Calu3 (cell line): ENCODE results near the gene CDK4. TPM values are rescaled to one million over a fixed set of nuclear protein-coding genes. Genes with fewer than 3 reads are reported as not detected.

Experiments used
- BruUV-seq: library from RNA; stranded (reverse); fragments of 400-500 nt; replicated peaks from 2 replicates; lab custom pipeline; 2021; lab: Mats Ljungman, UMichigan
- CTCF ChIA-PET: fragments of 300-600 bp; sonication (Branson Sonifier 250); formaldehyde crosslinking; loops from one replicate; lab custom pipeline; 2022; ENCODE audit warnings: antibody characterized with exemption; lab: Charles Lee
- DNase-seq: peaks from one replicate; pipeline ENCODE4 v3.0.0; 2022
- H3K27ac Mint-ChIP-seq: one replicate; pipeline ENCODE4 v1.8.0; 2022; ENCODE audit warnings: mixed read lengths; ENCODE audit not compliant: unreplicated experiment
- H3K27me3 Mint-ChIP-seq: one replicate; pipeline ENCODE4 v1.8.0; 2022; ENCODE audit warnings: mixed read lengths; ENCODE audit not compliant: unreplicated experiment
- H3K36me3 Mint-ChIP-seq: one replicate; pipeline ENCODE4 v1.8.0; 2022; ENCODE audit warnings: mild to moderate bottlenecking, moderate library complexity, mixed read lengths; ENCODE audit not compliant: insufficient read depth, unreplicated experiment
- H3K4me1 Mint-ChIP-seq: one replicate; pipeline ENCODE4 v1.8.0; 2022; ENCODE audit warnings: mild to moderate bottlenecking, low read depth, mixed read lengths; ENCODE audit not compliant: unreplicated experiment
- H3K4me3 Mint-ChIP-seq: one replicate; pipeline ENCODE4 v1.8.0; 2022; ENCODE audit warnings: mild to moderate bottlenecking, low read depth, moderate library complexity, mixed read lengths; ENCODE audit not compliant: unreplicated experiment
- H3K9me3 Mint-ChIP-seq: one replicate; pipeline ENCODE4 v1.8.0; 2022; ENCODE audit warnings: low read depth, mixed read lengths; ENCODE audit not compliant: unreplicated experiment
- intact Hi-C: fragments of 100-400 bp; cut with micrococcal nuclease; formaldehyde crosslinking; loops from one replicate; pipeline ENCODE4 v1.10.0; 2022; ENCODE audit not compliant: unreplicated experiment
- total RNA-seq: library from RNA; stranded (reverse); gene quantifications from 2 replicates; pipeline ENCODE4 v1.2.3, GENCODE V29; 2022
- TF ChIP-seq, protein P1 (sequence below): fragments of 200-600 bp; IDR thresholded peaks from one replicate; pipeline ENCODE4 v1.8.0; 2022; ENCODE audit warnings: antibody characterized with exemption; ENCODE audit not compliant: unreplicated experiment

Gene CDK4
- total RNA-seq, 1 experiment from 2014 or later: 188 TPM

DNA sequence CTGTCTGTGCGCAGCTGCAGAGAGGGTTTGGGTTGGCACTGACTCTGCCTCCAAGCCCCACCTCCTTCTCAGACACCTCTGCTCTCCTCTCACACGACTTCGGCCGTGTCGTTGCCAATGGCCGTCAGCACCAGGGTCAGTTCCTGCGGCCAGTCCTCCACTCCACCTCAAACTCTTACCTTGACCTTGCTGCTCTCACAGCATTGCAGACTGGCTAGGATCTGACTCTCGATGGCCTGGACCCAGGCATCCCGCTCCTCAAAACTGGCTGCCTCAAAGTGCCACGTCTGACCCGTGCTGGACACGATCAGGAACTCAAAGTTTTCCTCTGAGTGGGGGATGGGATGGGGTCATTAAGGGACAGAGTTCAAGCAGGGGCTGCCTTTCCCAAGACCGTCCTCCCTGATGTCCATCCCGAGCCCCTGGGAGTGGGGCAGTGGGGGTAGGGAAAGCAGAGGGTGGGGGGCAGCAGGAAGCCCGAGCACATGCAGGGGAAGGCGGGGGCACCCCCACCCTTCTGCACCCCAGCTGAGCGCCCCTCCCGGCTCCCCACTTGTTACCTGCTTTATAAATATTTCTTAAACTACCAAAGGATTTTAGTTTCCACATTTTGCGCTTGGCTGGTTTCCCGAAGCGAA, 24.2 kb downstream of the CDK4 start:
- Mint-ChIP-seq H3K27ac (no peak overlapping the region), H3K36me3 (peaks cover 17% of the 10 kb centered on the region), H3K4me3 (peak overlapping the region; percentile 23), H3K4me1 (peaks cover 11% of the 10 kb centered on the region), H3K27me3 (peaks cover 82% of the 10 kb centered on the region), H3K9me3 (no peaks in the 10 kb centered on the region)
- TF ChIP-seq, protein P1, sequence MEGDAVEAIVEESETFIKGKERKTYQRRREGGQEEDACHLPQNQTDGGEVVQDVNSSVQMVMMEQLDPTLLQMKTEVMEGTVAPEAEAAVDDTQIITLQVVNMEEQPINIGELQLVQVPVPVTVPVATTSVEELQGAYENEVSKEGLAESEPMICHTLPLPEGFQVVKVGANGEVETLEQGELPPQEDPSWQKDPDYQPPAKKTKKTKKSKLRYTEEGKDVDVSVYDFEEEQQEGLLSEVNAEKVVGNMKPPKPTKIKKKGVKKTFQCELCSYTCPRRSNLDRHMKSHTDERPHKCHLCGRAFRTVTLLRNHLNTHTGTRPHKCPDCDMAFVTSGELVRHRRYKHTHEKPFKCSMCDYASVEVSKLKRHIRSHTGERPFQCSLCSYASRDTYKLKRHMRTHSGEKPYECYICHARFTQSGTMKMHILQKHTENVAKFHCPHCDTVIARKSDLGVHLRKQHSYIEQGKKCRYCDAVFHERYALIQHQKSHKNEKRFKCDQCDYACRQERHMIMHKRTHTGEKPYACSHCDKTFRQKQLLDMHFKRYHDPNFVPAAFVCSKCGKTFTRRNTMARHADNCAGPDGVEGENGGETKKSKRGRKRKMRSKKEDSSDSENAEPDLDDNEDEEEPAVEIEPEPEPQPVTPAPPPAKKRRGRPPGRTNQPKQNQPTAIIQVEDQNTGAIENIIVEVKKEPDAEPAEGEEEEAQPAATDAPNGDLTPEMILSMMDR: no peak
- BruUV-seq: no TSS peak
- CTCF ChIA-PET: no interaction called here
- intact Hi-C loops: no loop called here
- no peak for DNase-seq

DNA sequence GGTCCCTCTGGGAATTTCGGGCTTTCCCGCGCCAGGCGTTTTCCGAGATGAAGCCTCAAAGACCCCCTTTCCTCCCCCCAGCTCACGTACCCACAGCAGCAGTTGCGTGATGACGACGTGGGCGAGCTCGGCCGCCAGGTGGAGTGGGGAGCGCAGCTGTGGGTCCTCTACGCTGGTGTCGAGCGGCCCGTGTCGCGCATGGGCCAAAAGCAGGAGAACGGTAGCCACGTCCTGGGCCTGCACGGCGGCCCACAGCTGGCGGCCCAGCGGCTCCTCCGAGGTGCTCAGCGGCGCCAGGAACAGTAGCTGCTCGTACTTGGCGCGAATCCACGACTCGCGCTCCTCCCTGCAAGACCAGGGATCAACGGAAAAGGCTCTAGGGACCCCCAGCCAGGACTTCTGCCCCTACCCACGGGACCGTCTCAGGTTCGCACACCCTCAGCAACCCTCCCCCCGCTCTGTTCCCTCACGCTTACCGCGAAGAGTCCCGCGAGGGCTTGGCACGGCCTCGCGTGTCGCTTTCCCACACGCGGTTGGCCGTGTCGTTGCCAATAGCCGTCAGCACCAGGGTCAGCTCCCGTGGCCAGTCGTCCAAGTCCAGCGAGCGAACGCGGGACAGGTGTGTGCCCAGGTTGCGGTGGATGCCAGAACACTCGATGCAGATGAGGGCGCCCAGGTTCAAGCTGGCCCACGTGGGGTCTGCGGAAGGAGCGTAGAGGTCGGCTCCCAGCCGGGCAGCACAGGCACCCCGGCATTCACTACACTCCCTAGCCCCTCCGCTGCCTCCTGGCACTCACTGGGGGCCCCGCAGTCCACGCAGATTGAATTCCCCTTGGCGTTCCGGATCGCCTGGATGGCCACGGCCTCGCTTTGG, 25.0 kb downstream of the CDK4 start:
- peaks cover 75% of the 10 kb centered on the region for H3K27me3 Mint-ChIP-seq
- peak overlapping the region; percentile 80 for H3K4me3 Mint-ChIP-seq
- no peaks in the 10 kb centered on the region for H3K9me3 Mint-ChIP-seq
- intact Hi-C loops: no loop called here
- CTCF ChIA-PET: interaction anchor here (1.2 to 1.5 kb wide), 3 partner anchors 8 to 146 kb away, joined by 3 to 18 read pairs (median 3); no protein-coding TSS in a partner anchor
- TF ChIP-seq, protein P1: no peak
- peaks cover 11% of the 10 kb centered on the region for H3K4me1 Mint-ChIP-seq
- peaks cover 20% of the 10 kb centered on the region for H3K36me3 Mint-ChIP-seq
- TSS peak; percentile 11 for BruUV-seq
- H3K27ac Mint-ChIP-seq: no peak overlapping the region
- no peak for DNase-seq

DNA sequence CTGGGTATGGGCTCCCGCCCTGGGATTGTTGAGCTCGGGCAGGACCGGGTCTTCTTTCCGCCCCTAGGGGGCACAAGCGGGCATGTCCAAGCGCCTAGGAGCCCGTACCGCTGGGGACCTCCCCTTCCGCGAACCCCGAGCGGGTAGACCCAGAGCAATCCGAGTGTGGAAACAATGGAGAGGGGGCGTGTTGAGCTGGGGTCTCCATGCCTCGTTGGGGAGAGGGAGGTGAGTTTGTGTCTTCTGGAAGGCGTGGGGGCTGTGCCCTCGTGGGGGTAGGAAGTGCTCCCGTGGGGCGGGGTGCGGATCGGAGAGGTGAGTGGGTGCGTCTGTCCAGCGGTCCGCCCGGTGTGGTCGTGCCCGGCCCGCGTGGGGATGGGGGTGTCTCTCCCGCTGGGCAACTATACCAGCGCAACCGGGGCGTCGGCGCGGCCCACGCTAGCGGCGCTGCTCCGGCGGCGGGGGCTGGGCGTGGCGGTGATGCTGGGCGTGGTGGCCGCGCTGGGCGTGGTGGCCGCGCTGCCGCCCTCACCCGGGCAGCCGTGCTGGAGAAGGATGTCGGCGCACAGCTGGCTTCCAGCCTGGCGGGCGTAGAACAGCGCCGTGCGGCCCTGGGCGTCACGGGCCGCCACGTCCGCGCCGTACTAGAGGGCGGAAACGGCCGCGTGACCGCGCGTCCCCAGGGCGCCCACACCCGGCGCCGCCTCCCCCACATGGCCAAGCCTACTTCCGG, 25.8 kb downstream of the CDK4 start:
- TF ChIP-seq, protein P1: peak; percentile 91
- intact Hi-C loops: no loop called here
- CTCF ChIA-PET: interaction anchor here (0.6 to 1.5 kb wide), 7 partner anchors 9 to 383 kb away, joined by 3 to 18 read pairs (median 3); partner anchors contain the start of gene TSPAN31
- Mint-ChIP-seq H3K27me3 (peaks cover 67% of the 10 kb centered on the region), H3K4me3 (peak overlapping the region; percentile 80), H3K27ac (peak overlapping the region; percentile 66), H3K4me1 (peaks cover 11% of the 10 kb centered on the region), H3K36me3 (peaks cover 26% of the 10 kb centered on the region), H3K9me3 (no peaks in the 10 kb centered on the region)
- no TSS peak for BruUV-seq
- DNase-seq: peak; percentile 95

DNA sequence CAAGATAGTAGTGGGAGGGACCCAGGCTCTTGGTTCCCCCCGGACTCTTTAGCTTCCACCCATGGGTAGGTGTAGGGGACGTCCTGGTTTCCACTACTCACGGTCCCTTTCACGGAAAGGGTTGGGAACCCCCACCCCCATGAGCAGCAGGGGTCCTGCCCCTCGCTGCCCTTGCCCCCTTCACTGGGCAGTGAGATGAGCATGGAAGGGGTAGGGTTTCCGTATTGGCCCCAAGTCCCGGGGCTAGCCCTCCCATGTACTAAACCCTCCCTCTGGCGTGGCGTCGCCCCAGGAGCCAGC, 26.3 kb downstream of the CDK4 start:
- no peak for DNase-seq
- CTCF ChIA-PET: interaction anchor here (0.6 to 1.5 kb wide), 7 partner anchors 10 to 383 kb away, joined by 3 to 18 read pairs (median 3); partner anchors contain the start of gene TSPAN31
- BruUV-seq: no TSS peak
- H3K27me3 Mint-ChIP-seq: peaks cover 61% of the 10 kb centered on the region
- H3K4me3 Mint-ChIP-seq: peak overlapping the region; percentile 80
- TF ChIP-seq, protein P1: no peak
- intact Hi-C loops: no loop called here
- H3K4me1 Mint-ChIP-seq: peaks cover 11% of the 10 kb centered on the region
- H3K36me3 Mint-ChIP-seq: peaks cover 29% of the 10 kb centered on the region
- H3K9me3 Mint-ChIP-seq: no peaks in the 10 kb centered on the region
- peak overlapping the region; percentile 66 for H3K27ac Mint-ChIP-seq
